ENCODE results near the gene PAK2.
A peak's percentile ranks its signal among the peaks of the same experiment; 100 is the strongest.
"Not testable (repeated sequence)": the region's sequence is repeated elsewhere in the genome, so short reads cannot be mapped to it uniquely, and the experiment has no call there.

The PAK2 gene

GRCh38 chr3:196788528-196788927, 48.9 kb downstream of the PAK2 start:
- no peak for DNase-seq

GRCh38 chr3:196789885-196790359, 50.3 kb downstream of the PAK2 start:
- no peak for DNase-seq

- no peak for DNase-seq
Measured at GRCh38 chr3:196790636-196791035, 51.0 kb downstream of the PAK2 start.

- no peak for DNase-seq
Measured at GRCh38 chr3:196792771-196793170, 53.1 kb downstream of the PAK2 start.

DNA sequence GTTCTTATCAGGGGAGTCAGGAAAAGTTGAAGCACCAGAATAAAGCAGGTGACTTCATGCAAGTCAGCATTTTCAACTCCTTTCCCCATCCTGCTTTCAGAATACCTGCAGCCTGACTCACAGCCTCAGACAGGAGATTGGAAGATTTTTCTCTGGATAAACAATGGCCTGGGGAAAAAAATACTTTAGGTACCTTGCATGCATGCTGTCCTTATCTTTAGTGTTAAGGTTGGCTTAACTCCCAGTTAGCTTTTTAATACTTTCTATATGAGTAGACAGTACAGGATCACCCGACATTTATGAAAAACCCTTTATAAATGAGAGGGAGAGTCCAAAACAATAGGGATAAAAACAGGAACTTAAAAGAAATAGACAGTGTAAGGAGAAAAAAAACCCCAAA, 53.6 kb downstream of the PAK2 start:
- DNase-seq = no peak

GRCh38 chr3:196794467-196794866, 54.8 kb downstream of the PAK2 start:
- no peak for DNase-seq

GRCh38 chr3:196796317-196796716, 56.7 kb downstream of the PAK2 start:
- DNase-seq = no peak

DNA sequence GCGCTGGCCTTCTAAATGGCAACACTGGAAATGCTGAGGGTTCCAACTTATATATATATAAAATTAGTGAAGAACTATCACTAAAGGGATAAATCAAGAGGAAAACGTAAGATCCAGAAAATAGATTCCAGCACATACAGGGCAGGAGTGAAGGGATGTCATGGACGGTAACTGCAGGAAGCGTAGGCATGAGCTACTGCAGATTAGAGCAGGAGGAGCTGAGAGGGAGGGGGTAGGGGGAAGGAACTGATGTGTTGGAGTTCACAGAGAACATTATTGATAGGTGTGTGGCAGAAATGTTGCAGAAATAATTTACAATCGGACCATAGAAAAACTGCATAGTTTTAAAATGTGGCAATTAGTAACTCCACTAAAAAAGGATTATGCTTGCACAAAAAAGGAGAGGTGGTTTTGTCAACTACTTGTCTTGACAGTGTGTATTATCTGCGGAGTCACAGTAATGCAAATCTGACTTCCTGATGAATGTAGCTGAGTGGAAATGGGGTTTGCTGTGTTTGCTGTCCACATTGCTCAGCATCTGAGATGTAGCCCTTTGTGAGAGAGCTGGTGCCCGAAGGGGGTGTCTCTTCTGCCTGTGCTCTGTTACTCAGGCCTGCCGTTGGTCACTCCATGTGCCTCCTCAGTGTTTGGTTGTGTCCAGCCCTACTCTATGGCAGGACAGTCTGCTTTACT, 61.2 kb downstream of the PAK2 start:
- DNase-seq = no peak

- DNase-seq = no peak
Measured at GRCh38 chr3:196803891-196804468, 64.3 kb downstream of the PAK2 start.

GRCh38 chr3:196804773-196805172, 65.1 kb downstream of the PAK2 start:
- DNase-seq = no peak

GRCh38 chr3:196810963-196811581, 71.4 kb downstream of the PAK2 start:
- DNase-seq = no peak

DNA sequence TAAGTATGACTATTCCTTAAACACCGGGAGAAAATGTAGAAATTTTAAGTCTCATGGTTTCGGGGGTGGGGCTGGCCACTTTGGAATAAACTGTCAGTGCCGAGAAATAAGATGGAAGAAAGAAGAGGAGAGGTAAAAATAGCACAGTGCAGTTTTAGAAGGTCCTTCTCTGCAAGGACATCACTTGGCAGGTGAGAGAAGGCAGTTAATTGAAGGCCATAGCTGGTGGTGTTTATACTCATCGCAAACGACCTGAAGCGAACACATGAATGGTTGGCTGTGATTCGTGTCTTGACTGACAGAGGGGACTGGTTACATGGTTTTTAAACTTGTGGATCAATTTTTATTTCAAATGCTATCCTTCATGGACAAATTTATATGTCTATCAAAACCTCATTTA, 73.2 kb downstream of the PAK2 start:
- no peak for DNase-seq

DNA sequence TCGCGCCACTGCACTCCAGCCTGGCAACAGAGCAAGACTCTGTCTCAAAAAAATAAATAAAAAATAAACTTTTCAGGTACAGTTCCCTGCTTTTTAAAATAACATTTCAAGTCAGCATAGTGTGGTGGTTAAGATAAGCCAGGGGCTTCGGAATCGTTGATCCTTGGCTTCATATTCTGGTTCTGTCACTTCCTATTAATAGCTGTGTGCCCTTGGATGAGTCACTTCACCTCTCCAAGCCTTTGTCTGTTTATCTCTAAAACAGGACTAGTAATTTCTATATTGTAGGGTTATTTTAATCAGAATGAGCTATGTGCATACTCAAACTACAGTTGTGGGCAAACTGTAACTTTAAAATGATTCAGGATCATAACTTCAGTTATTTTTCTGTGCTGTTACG, 74.2 kb downstream of the PAK2 start:
- no peak for DNase-seq

GRCh38 chr3:196821806-196822355, 82.2 kb downstream of the PAK2 start:
- DNase-seq = no peak

GRCh38 chr3:196829651-196830050, 90.0 kb downstream of the PAK2 start:
- not testable (repeated sequence) for DNase-seq

DNA sequence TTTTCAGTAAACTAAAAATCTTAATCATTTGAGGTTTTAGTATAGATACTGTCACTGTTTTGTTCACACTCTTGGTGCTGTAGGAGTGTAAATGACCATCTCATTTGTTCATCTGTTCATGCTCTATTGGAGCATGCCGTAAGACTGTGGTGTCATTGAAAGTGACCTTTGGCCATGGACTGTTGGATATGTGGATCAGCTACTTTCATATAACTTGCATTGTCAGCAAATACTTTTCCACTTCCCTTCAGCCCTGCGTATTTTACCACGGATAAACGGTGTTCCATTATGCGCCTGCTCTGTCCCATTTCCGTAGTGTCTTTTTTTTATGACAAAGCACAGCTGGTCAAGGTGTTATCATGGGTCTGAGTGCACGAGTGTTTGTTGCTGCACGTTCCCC, 95.4 kb downstream of the PAK2 start:
- DNase-seq = no peak

GRCh38 chr3:196836626-196837025, 97.0 kb downstream of the PAK2 start:
- DNase-seq = not testable (repeated sequence)

DNA sequence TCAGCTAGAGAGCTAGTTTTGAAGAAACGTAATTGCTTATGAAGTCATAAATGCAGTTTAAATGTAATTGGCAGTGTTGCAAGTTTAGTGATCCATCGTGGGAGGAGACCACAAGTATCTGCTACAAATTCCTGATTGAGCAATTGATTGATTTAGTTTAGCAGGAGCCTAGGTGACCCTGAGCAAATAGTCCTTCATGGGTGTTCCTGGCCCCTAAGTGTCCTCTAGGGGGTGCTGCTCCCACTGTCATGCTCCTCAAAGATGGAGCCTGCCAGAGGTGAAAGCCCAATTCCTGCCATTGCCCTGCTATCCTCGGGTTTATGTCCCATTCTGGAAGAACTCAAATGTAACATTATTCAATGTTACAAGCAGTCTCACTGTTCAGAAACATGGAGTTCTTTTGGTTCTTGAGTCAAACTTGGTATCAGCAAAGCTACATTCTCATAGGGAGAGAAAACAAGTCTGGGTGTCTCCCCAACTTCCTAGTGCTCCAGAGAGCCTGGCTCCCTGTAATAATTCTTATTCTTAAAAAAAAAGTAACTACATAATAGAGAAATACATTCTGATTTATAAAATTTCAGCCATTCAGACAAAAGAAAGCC, 98.3 kb downstream of the PAK2 start:
- DNase-seq = peak; percentile 68

GRCh38 chr3:196839351-196839750, 99.7 kb downstream of the PAK2 start:
- not testable (repeated sequence) for DNase-seq

- DNase-seq = no peak
Measured at GRCh38 chr3:196842567-196843434, 103.1 kb downstream of the PAK2 start.

DNA sequence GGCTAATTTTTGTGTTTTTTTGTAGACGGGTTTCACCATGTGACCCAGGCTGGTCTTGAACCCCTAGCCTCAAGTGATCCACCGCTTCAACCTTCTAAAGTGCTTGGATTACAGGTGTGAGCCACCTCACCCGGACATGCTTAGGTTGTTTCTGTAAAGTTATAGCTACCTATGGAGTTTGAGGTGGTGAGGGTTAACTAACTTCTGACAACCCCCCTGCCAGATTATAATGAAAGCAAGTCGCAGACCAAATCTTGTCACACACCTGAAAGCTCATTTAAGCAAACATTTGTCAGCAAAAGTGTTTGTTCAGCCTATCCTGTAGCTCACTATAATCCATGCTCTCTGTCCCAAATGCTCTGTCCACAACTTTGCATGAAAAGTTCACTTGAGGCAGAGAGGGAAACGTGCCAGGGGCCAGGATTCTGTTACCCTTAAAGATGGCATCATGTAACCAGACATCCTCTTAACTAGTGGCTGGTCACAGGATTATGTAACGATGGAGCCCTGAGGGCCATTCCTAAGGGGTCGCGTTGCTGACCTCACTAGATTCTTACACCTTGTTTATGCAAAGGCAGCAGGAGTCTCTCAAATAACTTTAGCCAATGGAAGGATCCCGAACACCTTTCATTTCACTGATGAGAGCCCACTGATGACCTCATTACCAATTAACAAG, 103.9 kb downstream of the PAK2 start:
- DNase-seq = no peak

Data from stimulated activated CD4-positive, alpha-beta T cell treated with anti-CD3 and anti-CD28 coated beads, Interleukin-4, amount 100 ng/mL, for 1 hour (primary cell).